22Rv1 (cell line): ENCODE data around the gene MYO5C.

ENCODE experiments used
- H3K27ac ChIP-seq: fragments of 450-650 bp; 2 replicates; pipeline ENCODE4 v1.5.1; 2017
- ZFX ChIP-seq: fragments of 450-650 bp; IDR thresholded peaks from 2 replicates; pipeline ENCODE4 v1.6.1; 2017; ENCODE audit warnings: antibody characterized with exemption, borderline replicate concordance
- TF ChIP-seq, protein P1 (sequence below): fragments of 450-650 bp; IDR thresholded peaks from 2 replicates; pipeline ENCODE4 v1.5.1; 2017; ENCODE audit warnings: mild to moderate bottlenecking

MYO5C gene

DNA sequence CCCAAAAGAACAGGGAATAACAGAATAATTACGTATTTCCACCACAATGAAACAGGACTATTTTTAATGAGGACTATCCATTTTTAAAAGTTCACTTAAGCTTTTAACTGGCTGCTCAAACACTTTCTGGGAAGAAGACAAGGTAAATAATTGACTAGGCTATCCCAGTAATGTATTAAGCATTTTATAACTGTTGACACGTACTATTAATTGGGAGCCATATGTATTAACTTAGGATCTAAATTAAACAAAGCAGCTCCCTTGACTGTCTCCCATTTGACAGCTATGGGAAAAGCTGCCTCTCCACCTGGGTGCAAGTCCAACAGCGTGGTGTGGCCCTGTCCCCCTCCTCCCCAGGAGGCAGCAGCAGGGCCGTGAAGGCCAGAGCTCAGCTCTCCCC is 36.1 kb downstream of the MYO5C start:
- H3K27ac ChIP-seq = peak overlapping the region; percentile 67
- TF ChIP-seq ZFX = no peak
- TF ChIP-seq, protein P1, sequence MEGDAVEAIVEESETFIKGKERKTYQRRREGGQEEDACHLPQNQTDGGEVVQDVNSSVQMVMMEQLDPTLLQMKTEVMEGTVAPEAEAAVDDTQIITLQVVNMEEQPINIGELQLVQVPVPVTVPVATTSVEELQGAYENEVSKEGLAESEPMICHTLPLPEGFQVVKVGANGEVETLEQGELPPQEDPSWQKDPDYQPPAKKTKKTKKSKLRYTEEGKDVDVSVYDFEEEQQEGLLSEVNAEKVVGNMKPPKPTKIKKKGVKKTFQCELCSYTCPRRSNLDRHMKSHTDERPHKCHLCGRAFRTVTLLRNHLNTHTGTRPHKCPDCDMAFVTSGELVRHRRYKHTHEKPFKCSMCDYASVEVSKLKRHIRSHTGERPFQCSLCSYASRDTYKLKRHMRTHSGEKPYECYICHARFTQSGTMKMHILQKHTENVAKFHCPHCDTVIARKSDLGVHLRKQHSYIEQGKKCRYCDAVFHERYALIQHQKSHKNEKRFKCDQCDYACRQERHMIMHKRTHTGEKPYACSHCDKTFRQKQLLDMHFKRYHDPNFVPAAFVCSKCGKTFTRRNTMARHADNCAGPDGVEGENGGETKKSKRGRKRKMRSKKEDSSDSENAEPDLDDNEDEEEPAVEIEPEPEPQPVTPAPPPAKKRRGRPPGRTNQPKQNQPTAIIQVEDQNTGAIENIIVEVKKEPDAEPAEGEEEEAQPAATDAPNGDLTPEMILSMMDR = no peak

DNA sequence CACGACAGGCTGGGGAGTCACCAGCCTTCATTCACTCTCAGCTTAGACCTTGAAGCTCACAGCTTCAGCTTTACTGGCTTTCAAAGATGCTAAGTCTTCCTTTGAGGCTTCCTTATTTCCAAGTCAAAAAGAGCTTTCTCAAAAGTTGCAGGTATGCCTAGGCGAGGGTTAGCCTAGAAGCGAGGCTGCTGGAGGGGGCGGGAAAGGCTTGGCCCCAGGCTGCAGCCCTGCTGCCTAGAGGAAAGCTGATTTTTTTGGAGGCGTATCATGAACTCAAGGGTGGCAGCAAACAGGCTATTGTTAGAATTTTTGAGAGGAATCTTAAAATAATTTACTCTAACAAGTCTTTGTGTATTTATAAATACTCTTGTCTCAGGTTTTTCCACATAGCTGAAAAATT is 37.1 kb downstream of the MYO5C start:
- TF ChIP-seq, protein P1 = no peak
- no peak for TF ChIP-seq ZFX
- peak overlapping the region; percentile 67; the same call in 1 of the 2 replicates for H3K27ac ChIP-seq

DNA sequence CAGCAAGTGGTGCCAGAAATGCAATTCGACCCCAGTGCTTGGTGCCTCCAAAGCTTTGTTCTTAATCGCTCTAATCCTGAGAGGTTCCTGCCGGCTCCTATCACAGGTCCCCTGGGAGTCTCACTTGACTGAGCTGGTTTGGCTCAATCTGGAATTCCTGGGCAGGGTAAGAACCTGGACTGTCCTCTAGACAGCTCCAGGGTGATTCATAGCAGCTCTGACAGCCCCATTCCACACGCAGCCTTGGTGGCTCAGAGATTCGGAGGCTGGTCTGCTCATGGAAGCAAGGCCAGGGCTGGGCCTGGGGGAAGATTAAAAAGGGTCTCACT is 37.9 kb downstream of the MYO5C start:
- H3K27ac ChIP-seq = peak overlapping the region; percentile 17; the same call in 1 of the 2 replicates
- TF ChIP-seq, protein P1 = no peak
- TF ChIP-seq ZFX = no peak

DNA sequence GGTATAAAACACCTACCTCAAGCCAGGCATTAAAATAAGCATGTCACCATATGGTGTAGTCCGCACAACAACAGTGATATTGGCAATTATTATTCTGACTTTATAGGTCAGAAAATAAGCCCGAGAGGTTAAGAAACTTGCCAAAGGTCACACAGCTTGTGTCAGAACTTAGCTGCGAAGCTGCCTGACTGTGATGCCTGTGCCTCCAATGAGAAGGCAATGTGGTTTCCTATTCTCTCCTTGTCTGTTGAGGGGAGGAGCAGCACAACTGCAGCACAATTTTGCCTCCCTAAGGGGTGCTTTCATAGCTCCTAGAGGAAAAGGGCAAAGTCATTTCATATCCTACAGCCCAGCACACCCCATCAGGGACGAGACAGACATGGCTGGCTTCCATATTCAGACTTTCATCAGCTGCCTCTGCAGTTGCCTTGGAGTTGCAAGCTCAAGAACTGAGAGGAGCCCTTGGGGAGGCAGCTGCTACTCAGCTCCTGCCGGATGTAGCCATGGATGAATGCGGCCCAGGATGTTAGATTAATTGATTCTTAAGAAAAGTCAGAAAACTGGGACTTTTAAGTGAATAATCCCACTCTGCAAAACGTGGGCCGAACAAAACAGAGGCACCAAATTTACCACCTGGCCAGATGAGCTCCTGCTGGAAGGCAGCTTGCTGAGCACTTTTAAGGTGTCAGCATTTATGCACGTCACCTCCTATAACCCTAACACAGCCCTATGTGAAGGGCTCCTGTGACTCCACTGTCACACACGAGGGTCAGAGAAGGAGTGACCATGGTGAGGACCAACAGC is 38.5 kb downstream of the MYO5C start:
- no peak for TF ChIP-seq ZFX
- TF ChIP-seq, protein P1 = no peak
- peak overlapping the region; percentile 17; the same call in 1 of the 2 replicates for H3K27ac ChIP-seq

DNA sequence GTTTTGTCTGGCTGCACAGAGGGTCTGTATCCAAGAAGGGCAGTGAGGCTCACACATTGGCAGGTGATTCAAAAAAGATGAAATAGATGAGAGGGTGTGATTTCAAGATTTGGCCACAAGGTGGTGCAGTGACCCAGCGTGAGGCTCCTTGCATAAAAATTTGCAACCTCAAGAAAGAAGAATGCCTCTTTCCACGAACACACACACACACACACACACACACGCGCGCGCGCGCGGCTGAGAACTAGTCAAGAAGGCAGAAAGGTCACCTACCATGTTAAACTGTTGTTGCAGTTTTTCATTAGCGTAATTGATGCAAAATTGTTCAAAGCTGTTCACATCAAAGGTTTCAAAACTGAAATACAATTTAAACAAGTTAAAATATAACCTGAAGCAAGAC is 39.2 kb downstream of the MYO5C start:
- peak overlapping the region; percentile 17; the same call in 1 of the 2 replicates for H3K27ac ChIP-seq
- TF ChIP-seq, protein P1 = peak; percentile 82
- no peak for TF ChIP-seq ZFX

DNA sequence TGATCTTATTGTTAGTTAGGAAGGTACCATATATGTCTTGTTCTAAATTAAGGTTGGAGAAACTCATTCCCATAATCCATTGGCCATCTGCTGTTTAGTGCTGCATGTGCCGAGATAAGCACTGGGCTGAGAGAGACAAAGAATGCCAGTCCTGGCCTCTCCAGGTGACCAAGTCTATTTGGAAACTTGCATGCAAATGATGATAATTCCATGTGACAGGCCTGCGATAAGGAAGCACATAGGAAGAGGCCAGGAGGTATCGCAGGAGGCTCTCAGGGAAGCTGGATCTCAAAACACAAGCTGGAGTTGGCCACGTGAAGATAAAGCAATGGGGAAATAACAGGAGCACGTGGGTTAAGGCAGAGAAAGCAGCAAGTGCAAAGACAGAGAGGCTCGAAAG is 39.7 kb downstream of the MYO5C start:
- TF ChIP-seq ZFX = no peak
- TF ChIP-seq, protein P1 = no peak
- H3K27ac ChIP-seq = no peak overlapping the region

DNA sequence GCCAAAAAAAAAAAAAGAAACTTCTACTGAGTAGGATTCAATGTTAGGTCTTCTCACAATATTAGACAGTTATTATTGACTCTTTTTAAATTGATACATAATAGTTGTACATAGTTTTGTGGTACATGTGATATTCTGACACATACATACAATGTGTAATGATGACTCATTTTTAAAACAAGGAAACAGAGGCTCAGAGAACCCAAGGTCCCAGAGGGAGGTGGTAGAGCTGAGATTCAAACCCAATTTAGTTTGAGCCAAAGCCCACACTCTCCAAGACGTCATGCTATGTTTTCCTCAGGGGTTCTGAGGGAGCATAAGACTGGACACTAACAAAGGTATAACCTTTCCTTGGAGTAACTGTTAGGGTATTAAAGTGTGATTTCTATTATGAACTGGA is 40.6 kb downstream of the MYO5C start:
- no peak overlapping the region for H3K27ac ChIP-seq
- TF ChIP-seq, protein P1 = no peak
- no peak for TF ChIP-seq ZFX
